ENCODE data around the gene EIF5. TPM values are rescaled to one million over a fixed set of nuclear protein-coding genes. Genes with fewer than 3 reads are reported as not detected.

The EIF5 gene
- total RNA-seq, result 100 to 1,000 TPM; 121 to 181 TPM
- 100 to 1,000 TPM; 203 to 435 TPM for polyA plus RNA-seq

GRCh38 chr14:103333754-103334643 is at the start of gene EIF5:
EIF5 (plus strand) TSS chr14:103334237; CDS start chr14:103335861, 1,624 bp downstream.
- Histone ChIP-seq H3K27ac (ENCODE audit: low read depth in 1 of 2, low read length in 2 of 2) (peak within 1 kb of the TSS; percentile 95 to 100), H3K4me1 (ENCODE audit: control insufficient read depth in 4 of 4, insufficient read depth in 4 of 4, low read length in 3 of 4) (peaks cover 1 to 44% (median 24%) of the 10 kb centered on the region in 4 donors), H3K27me3 (ENCODE audit: control insufficient read depth in 4 of 4, insufficient read depth in 4 of 4, low read length in 3 of 4) (no peaks in the 10 kb centered on the region), H3K36me3 (ENCODE audit: control insufficient read depth in 4 of 4, insufficient read depth in 3 of 4, low read depth in 1 of 4, low read length in 3 of 4) (peaks cover 10 to 37% (median 31%) of the 10 kb centered on the region in 4 donors), H3K9ac (ENCODE audit: low read depth in 1 of 2, low read length in 2 of 2) (peak within 1 kb of the TSS; percentile 74 to 99), H3K9me3 (ENCODE audit: control insufficient read depth in 4 of 4, low read length in 3 of 4) (no peaks in the 10 kb centered on the region), H3K4me3 (ENCODE audit: low read depth in 1 of 3, low read length in 3 of 3) (peak within 1 kb of the TSS; percentile 76 to 93 (median 88))
- peak; percentile 99 for DNase-seq (ENCODE audit: low spot score)
- peak; percentile 10 for TF ChIP-seq FOXA1 (IDR thresholded peaks at IDR 0.05)
- TF ChIP-seq, protein P1, sequence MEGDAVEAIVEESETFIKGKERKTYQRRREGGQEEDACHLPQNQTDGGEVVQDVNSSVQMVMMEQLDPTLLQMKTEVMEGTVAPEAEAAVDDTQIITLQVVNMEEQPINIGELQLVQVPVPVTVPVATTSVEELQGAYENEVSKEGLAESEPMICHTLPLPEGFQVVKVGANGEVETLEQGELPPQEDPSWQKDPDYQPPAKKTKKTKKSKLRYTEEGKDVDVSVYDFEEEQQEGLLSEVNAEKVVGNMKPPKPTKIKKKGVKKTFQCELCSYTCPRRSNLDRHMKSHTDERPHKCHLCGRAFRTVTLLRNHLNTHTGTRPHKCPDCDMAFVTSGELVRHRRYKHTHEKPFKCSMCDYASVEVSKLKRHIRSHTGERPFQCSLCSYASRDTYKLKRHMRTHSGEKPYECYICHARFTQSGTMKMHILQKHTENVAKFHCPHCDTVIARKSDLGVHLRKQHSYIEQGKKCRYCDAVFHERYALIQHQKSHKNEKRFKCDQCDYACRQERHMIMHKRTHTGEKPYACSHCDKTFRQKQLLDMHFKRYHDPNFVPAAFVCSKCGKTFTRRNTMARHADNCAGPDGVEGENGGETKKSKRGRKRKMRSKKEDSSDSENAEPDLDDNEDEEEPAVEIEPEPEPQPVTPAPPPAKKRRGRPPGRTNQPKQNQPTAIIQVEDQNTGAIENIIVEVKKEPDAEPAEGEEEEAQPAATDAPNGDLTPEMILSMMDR (IDR thresholded peaks at IDR 0.05; ENCODE audit: low read depth, low read length, missing input control), result peak; percentile 36
- peak; percentile 99 for TF ChIP-seq ZBTB33 (IDR thresholded peaks at IDR 0.05)
- no peak for TF ChIP-seq FOXA2 (IDR thresholded peaks at IDR 0.05)
- TF ChIP-seq YY1 (IDR thresholded peaks at IDR 0.05), result peak; percentile 92
- peak; percentile 94 for TF ChIP-seq REST (IDR thresholded peaks at IDR 0.05)
- TF ChIP-seq TAF1 (conservative IDR thresholded peaks at IDR 0.05), result peak; percentile 97
- peak; percentile 53 to 90 for TF ChIP-seq GABPA (IDR thresholded peaks at IDR 0.05 in 1 of 2, conservative IDR thresholded peaks at IDR 0.05 in 1 of 2)
- no peak for TF ChIP-seq HNF4G (IDR thresholded peaks at IDR 0.05)
- TF ChIP-seq HNF4A (conservative IDR thresholded peaks at IDR 0.05), result peak; percentile 5 to 37
- no peak for TF ChIP-seq RAD21 (IDR thresholded peaks at IDR 0.05)
- TF ChIP-seq EGR1 (IDR thresholded peaks at IDR 0.05; ENCODE audit: low read depth in 2 of 2), result peak; percentile 30 to 64
- peak; percentile 46 for TF ChIP-seq MAX (IDR thresholded peaks at IDR 0.05)
- TF ChIP-seq NR2F2 (IDR thresholded peaks at IDR 0.05), result no peak
- TF ChIP-seq, protein P2, sequence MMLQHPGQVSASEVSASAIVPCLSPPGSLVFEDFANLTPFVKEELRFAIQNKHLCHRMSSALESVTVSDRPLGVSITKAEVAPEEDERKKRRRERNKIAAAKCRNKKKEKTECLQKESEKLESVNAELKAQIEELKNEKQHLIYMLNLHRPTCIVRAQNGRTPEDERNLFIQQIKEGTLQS (IDR thresholded peaks at IDR 0.05), result no peak
- peak; percentile 98 for TF ChIP-seq SP1 (IDR thresholded peaks at IDR 0.05)
- peak; percentile 28 to 60 for TF ChIP-seq RXRA (IDR thresholded peaks at IDR 0.05)
- TF ChIP-seq JUND (IDR thresholded peaks at IDR 0.05), result peak in 1 of 2 donors; percentile 15
- WGBS, result under 1% methylated on average over 103 of the region's 103 CpGs

Data from liver (tissue), 9 donors.